Astrocyte (in vitro differentiated cells and primary cell): Measurements from ENCODE around the gene LRRC28. TPM values are rescaled to one million over a fixed set of nuclear protein-coding genes. Genes with fewer than 3 reads are reported as not detected.

Experiments
- DNase-seq: peaks from one replicate; pipeline ENCODE4 v3.0.0-alpha.2; 2010; ENCODE audit warnings: low read depth
- FAIRE-seq: peaks from 2 replicates; lab custom pipeline; 2011; peaks lifted over from hg19 to GRCh38; lab: Jason Lieb, UNC
- H2AFZ ChIP-seq: 2 replicates; pipeline ENCODE4 v1.6.0; 2012; ENCODE audit warnings: low read depth, low read length, inconsistent platforms
- H3K27ac ChIP-seq: 2 replicates; pipeline ENCODE4 v1.5.1; 2011; ENCODE audit warnings: low read depth, low read length, inconsistent platforms
- H3K27me3 ChIP-seq: 2 replicates; pipeline ENCODE4 v1.6.0; 2011; ENCODE audit warnings: low read length, inconsistent platforms; ENCODE audit not compliant: insufficient read depth
- H3K36me3 ChIP-seq: 2 replicates; pipeline ENCODE4 v1.5.1; 2011; ENCODE audit warnings: low read length, inconsistent platforms; ENCODE audit not compliant: insufficient read depth
- H3K4me1 ChIP-seq: 2 replicates; pipeline ENCODE4 v1.5.1; 2011; ENCODE audit warnings: low read length, inconsistent platforms; ENCODE audit not compliant: insufficient read depth
- H3K4me2 ChIP-seq: 2 replicates; pipeline ENCODE4 v1.6.0; 2012; ENCODE audit warnings: low read length, inconsistent platforms
- H3K4me3 ChIP-seq: 2 replicates; pipeline ENCODE4 v1.5.1; 2011; ENCODE audit warnings: low read depth, mild to moderate bottlenecking, low read length, inconsistent platforms; ENCODE audit not compliant: insufficient read depth
- H3K79me2 ChIP-seq: 2 replicates; pipeline ENCODE4 v1.6.0; 2012; ENCODE audit warnings: mild to moderate bottlenecking, low read length, inconsistent platforms; ENCODE audit not compliant: insufficient read depth
- H3K9ac ChIP-seq: 2 replicates; pipeline ENCODE4 v1.6.0; 2012; ENCODE audit warnings: mild to moderate bottlenecking, low read length, inconsistent platforms
- H3K9me3 ChIP-seq: 2 replicates; pipeline ENCODE4 v1.5.1; 2012; ENCODE audit warnings: low read depth, mild to moderate bottlenecking, low read length, inconsistent platforms; ENCODE audit not compliant: insufficient read depth
- H4K20me1 ChIP-seq: 2 replicates; pipeline ENCODE4 v1.6.0; 2012; ENCODE audit warnings: low read length, inconsistent platforms; ENCODE audit not compliant: insufficient read depth
- H3K27ac Mint-ChIP-seq: one replicate; pipeline ENCODE4 v1.8.0; 2021; ENCODE audit warnings: mild to moderate bottlenecking, mixed read lengths; ENCODE audit not compliant: unreplicated experiment
- H3K27me3 Mint-ChIP-seq: one replicate; pipeline ENCODE4 v1.8.0; 2021; ENCODE audit warnings: low read depth, mixed read lengths; ENCODE audit not compliant: unreplicated experiment
- H3K36me3 Mint-ChIP-seq: one replicate; pipeline ENCODE4 v1.8.0; 2021; ENCODE audit warnings: low read depth, mixed read lengths; ENCODE audit not compliant: unreplicated experiment
- H3K4me1 Mint-ChIP-seq: one replicate; pipeline ENCODE4 v1.8.0; 2021; ENCODE audit warnings: low read depth, mixed read lengths; ENCODE audit not compliant: unreplicated experiment
- H3K4me3 Mint-ChIP-seq: one replicate; pipeline ENCODE4 v1.8.0; 2021; ENCODE audit warnings: mild to moderate bottlenecking, moderate library complexity, mixed read lengths; ENCODE audit not compliant: unreplicated experiment
- H3K9me3 Mint-ChIP-seq: one replicate; pipeline ENCODE4 v1.8.0; 2021; ENCODE audit warnings: mild to moderate bottlenecking, mixed read lengths; ENCODE audit not compliant: unreplicated experiment
- CTCF ChIP-seq: IDR thresholded peaks from 2 replicates; pipeline ENCODE4 v1.5.1; 2011; ENCODE audit warnings: low read depth, mild to moderate bottlenecking, inconsistent platforms, low read length, moderate library complexity; ENCODE audit not compliant: insufficient read depth
- EZH2 ChIP-seq: IDR thresholded peaks from 2 replicates; pipeline ENCODE4 v1.6.1; 2012; ENCODE audit warnings: mild to moderate bottlenecking, low read length, inconsistent platforms; ENCODE audit not compliant: insufficient read depth
- total RNA-seq: library from RNA; stranded (reverse); gene quantifications from 2 replicates; pipeline ENCODE4 v1.2.1, GENCODE V29; 2021

The LRRC28 gene
- total RNA-seq, 1 donor from 2014 or later: 28.1 TPM

GRCh38 chr15:99438224-99438585 lies 186.9 kb downstream of the LRRC28 start:
- no peaks in the 10 kb centered on the region for H3K36me3 ChIP-seq
- H3K4me1 ChIP-seq: peaks cover 32% of the 10 kb centered on the region
- TF ChIP-seq CTCF (no peak), EZH2 (no peak)
- H4K20me1 ChIP-seq: no peaks in the 10 kb centered on the region
- peaks cover 28% of the 10 kb centered on the region for H3K27me3 Mint-ChIP-seq
- FAIRE-seq (no peak), DNase-seq (no peak)
- H3K9me3 ChIP-seq: no peaks in the 10 kb centered on the region
- H3K4me3 ChIP-seq: peak overlapping the region; percentile 35
- H3K27ac ChIP-seq: no peak overlapping the region
- no peaks in the 10 kb centered on the region for H3K9me3 Mint-ChIP-seq
- H2AFZ ChIP-seq: peak overlapping the region; percentile 74
- no peaks in the 10 kb centered on the region for H3K79me2 ChIP-seq
- H3K36me3 Mint-ChIP-seq: no peaks in the 10 kb centered on the region
- peak overlapping the region; percentile 18 for H3K27ac Mint-ChIP-seq
- no peak overlapping the region for H3K4me3 Mint-ChIP-seq
- H3K9ac ChIP-seq: peak overlapping the region; percentile 47
- peak overlapping the region; percentile 80 for H3K4me2 ChIP-seq
- peaks cover 27% of the 10 kb centered on the region for H3K4me1 Mint-ChIP-seq
- no peaks in the 10 kb centered on the region for H3K27me3 ChIP-seq

- peak overlapping the region; percentile 67 for H3K4me3 Mint-ChIP-seq
These were observed 187.6 kb downstream of the LRRC28 start for GRCh38 chr15:99438691-99439523.

More at GRCh38 chr15:99438691-99439523, 187.6 kb downstream of the LRRC28 start:
- H3K9ac ChIP-seq: peak overlapping the region; percentile 47
- H3K4me1 ChIP-seq: peaks cover 32% of the 10 kb centered on the region
- FAIRE-seq: no peak
- peak overlapping the region; percentile 74 for H2AFZ ChIP-seq
- Mint-ChIP-seq H3K27ac (peak overlapping the region; percentile 86), H3K4me1 (peaks cover 27% of the 10 kb centered on the region), H3K9me3 (no peaks in the 10 kb centered on the region), H3K27me3 (peaks cover 25% of the 10 kb centered on the region), H3K36me3 (no peaks in the 10 kb centered on the region)
- no peaks in the 10 kb centered on the region for H3K79me2 ChIP-seq
- no peaks in the 10 kb centered on the region for H4K20me1 ChIP-seq
- H3K27me3 ChIP-seq: no peaks in the 10 kb centered on the region
- H3K36me3 ChIP-seq: no peaks in the 10 kb centered on the region
- no peaks in the 10 kb centered on the region for H3K9me3 ChIP-seq
- peak overlapping the region; percentile 35 for H3K4me3 ChIP-seq
- TF ChIP-seq EZH2 (no peak), CTCF (no peak)
- DNase-seq: no peak
- H3K4me2 ChIP-seq: peak overlapping the region; percentile 80
- H3K27ac ChIP-seq: peak overlapping the region; percentile 23
